Heart right ventricle (tissue), 16 donors: ENCODE measurements around the gene TSEN2. TPM values are rescaled to one million over a fixed set of nuclear protein-coding genes. Genes with fewer than 3 reads are reported as not detected.

ENCODE experiments used
- ATAC-seq, 8 donors: fragments of 200-7000 bp; cut with Tn5 transposase; one replicate each; pipeline ENCODE4 v1.9.1; 2020; ENCODE audit warnings: mild to moderate bottlenecking in 8 of 8, moderate library complexity in 8 of 8, moderate number of reproducible peaks in 1 of 8
- DNase-seq, 2 donors: peaks; one replicate each; pipeline ENCODE4 v3.0.0-alpha.2; 2020
- H3K27ac ChIP-seq, 10 donors: fragments of 200-600 bp; sonication (generic) in 2 of 10; one replicate each; pipeline versions ENCODE4 v1.5.0 to v1.8.0; 2020 to 2022; ENCODE audit warnings: mild to moderate bottlenecking in 3 of 10
- H3K27me3 ChIP-seq, 7 donors: fragments of 200-600 bp; one replicate each; pipeline ENCODE4 v1.8.0; 2021 to 2022; ENCODE audit warnings: mild to moderate bottlenecking in 2 of 7
- H3K36me3 ChIP-seq, 9 donors: fragments of 200-600 bp; sonication (generic) in 1 of 9; one replicate each; pipeline versions ENCODE4 v1.5.0 to v1.8.0; 2020 to 2022; ENCODE audit warnings: mild to moderate bottlenecking in 2 of 9
- H3K4me1 ChIP-seq, 9 donors: fragments of 200-600 bp; sonication (generic) in 1 of 9; one replicate each; pipeline versions ENCODE4 v1.5.0 to v1.8.0; 2020 to 2022; ENCODE audit warnings: mild to moderate bottlenecking in 4 of 9
- H3K4me3 ChIP-seq, 10 donors: fragments of 200-600 bp; sonication (generic) in 2 of 10; one replicate each; pipeline versions ENCODE4 v1.5.0 to v1.8.0; 2020 to 2022; ENCODE audit warnings: mild to moderate bottlenecking in 7 of 10, moderate library complexity in 2 of 10
- H3K9me3 ChIP-seq, 11 donors: fragments of 200-600 bp in 10 of 11; sonication (generic) in 2 of 11; one replicate each; pipeline versions ENCODE4 v1.5.0 to v1.8.0; 2013 to 2022; ENCODE audit warnings: mild to moderate bottlenecking in 2 of 11, control low read depth in 1 of 11, moderate library complexity in 1 of 11
- CTCF ChIP-seq, 9 donors: fragments of 200-600 bp; sonication (generic) in 2 of 9; IDR thresholded peaks; one replicate each; pipeline versions ENCODE4 v1.5.0 to v1.8.0; 2021 to 2022; ENCODE audit warnings: antibody characterized with exemption in 9 of 9, mild to moderate bottlenecking in 5 of 9, moderate library complexity in 1 of 9
- WGBS, 2 donors: extraction: QIAGEN DNeasy Blood & Tissue Kit; methylation state at CpG; one replicate each; pipeline ENCODE4 v1.1.7; 2013; ENCODE audit warnings: inconsistent platforms in 1 of 2; 5-methylcytosine and 5-hydroxymethylcytosine counted together
- intact Hi-C, 10 donors: fragments of 100-400 bp; cut with DNase I; formaldehyde crosslinking; loops; one replicate each; pipeline versions ENCODE4 v1.11.1 to v1.14.2; 2022
- polyA plus RNA-seq, 2 donors: library from polyadenylated mRNA; stranded (reverse); fragments of 200-250 nt; gene quantifications; one replicate each; pipeline ENCODE4 v1.2.3, GENCODE V29; 2013
- total RNA-seq, 10 donors: library from RNA; stranded (reverse); fragmentation: NEBNext Ultra II Directional in 3 of 10; extraction: Animal tissue kit (Norgen Biotek cat#: 25700) in 3 of 10; gene quantifications; one replicate each; pipeline versions ENCODE4 v1.2.1 to v1.2.4, GENCODE V29; 2021 to 2023
- donor health status: Arrhythmogenic right ventricular cardiomyopathy.
- donor health status: ischemic (EF 13 %, LVEDD 7.1; RV severe dilation, severe dysfunction).
- donor health status: healthy with polysubstance abuse.
- donor health status: DM: no; HTN: yes; CAD: no.
- donor health status: DM: no; HTN: no; CAD: no.
- donor health status: ischemic (EF 25% LVEDD 6.9; RV normal size, moderate dysfunction).
- donor health status: ischemic (EF 25% LVEDD 5.7; RV mildly dilated, moderate dysfunction).
- donor health status: healthy.
- donor health status: DM: yes; HTN: yes; CAD: no.
- donor health status: Ischemic cardiomyopathy.
- donor health status: ischemic (EF 35%, LVEDD 5.7; RV mildly dilated, moderate dysfunction).
- donor health status: nonischemic (EF 11% LVEDD 7.7; RV severe dilation, severe dysfunction).
- donor health status: DM: yes; HTN: yes; CAD: no.
- donor health status: PGD.
- donor health status: ischemic (EF 29% LVEDD 5.4; RV normal size, mild dysfunction).
- donor health status: nonischemic (EF 23%, LVEDD 6.1; RV moderate dilation, normal function).

The TSEN2 gene
- total and polyA plus RNA-seq, 12 donors, result 15.7 to 33.7 (median 19.8) TPM

GRCh38 chr3:12508291-12508700, 24.0 kb downstream of the TSEN2 start:
- Histone ChIP-seq H3K27ac (peak overlapping the region in 1 of 10 donors; percentile 23), H3K27me3 (no peaks in the 10 kb centered on the region), H3K4me3 (no peak overlapping the region), H3K4me1 (peaks cover 0 to 8% (median 1%) of the 10 kb centered on the region in 9 donors), H3K36me3 (peaks cover 0 to 71% (median 10%) of the 10 kb centered on the region in 9 donors), H3K9me3 (no peaks in the 10 kb centered on the region)
- ATAC-seq, result peak in 5 of 8 donors; percentile 17 to 89 (median 52)
- no peak for TF ChIP-seq CTCF (IDR thresholded peaks at IDR 0.05)
- 74 to 75% methylated on average over 5 of the region's 5 CpGs for WGBS, 2 donors
- no peak for DNase-seq
- intact Hi-C loops, result no loop called here

GRCh38 chr3:12509466-12509865, 25.2 kb downstream of the TSEN2 start:
- 86 to 88% methylated on average over 3 of the region's 3 CpGs for WGBS, 2 donors
- Histone ChIP-seq H3K27me3 (no peaks in the 10 kb centered on the region), H3K36me3 (peaks cover 0 to 59% (median 0%) of the 10 kb centered on the region in 9 donors), H3K27ac (no peak overlapping the region), H3K4me1 (peaks cover 0 to 19% (median 11%) of the 10 kb centered on the region in 9 donors), H3K9me3 (no peaks in the 10 kb centered on the region), H3K4me3 (no peak overlapping the region)
- intact Hi-C loops, result no loop called here
- TF ChIP-seq CTCF (IDR thresholded peaks at IDR 0.05), result no peak
- ATAC-seq, result no peak
- DNase-seq, result no peak

GRCh38 chr3:12512534-12513118, 28.3 kb downstream of the TSEN2 start:
- TF ChIP-seq CTCF (IDR thresholded peaks at IDR 0.05), result no peak
- Histone ChIP-seq H3K27me3 (no peaks in the 10 kb centered on the region), H3K9me3 (no peaks in the 10 kb centered on the region), H3K27ac (peak overlapping the region in 2 of 10 donors; percentile 60 to 67), H3K4me1 (peaks cover 0 to 23% (median 11%) of the 10 kb centered on the region in 9 donors), H3K4me3 (no peak overlapping the region), H3K36me3 (peaks cover 0 to 31% (median 0%) of the 10 kb centered on the region in 9 donors)
- DNase-seq (no peak), ATAC-seq (no peak)
- WGBS, 2 donors, result 76% methylated on average over 4 of the region's 4 CpGs
- intact Hi-C loops, result no loop called here

GRCh38 chr3:12513694-12514446, 29.6 kb downstream of the TSEN2 start:
- DNase-seq (peak; percentile 10 to 31), ATAC-seq (peak; percentile 46 to 96 (median 84))
- Histone ChIP-seq H3K27me3 (no peaks in the 10 kb centered on the region), H3K9me3 (no peaks in the 10 kb centered on the region), H3K27ac (peak overlapping the region in 9 of 10 donors; percentile 2 to 77 (median 61)), H3K4me1 (peaks cover 0 to 28% (median 11%) of the 10 kb centered on the region in 9 donors), H3K36me3 (peaks cover 0 to 32% (median 0%) of the 10 kb centered on the region in 9 donors), H3K4me3 (no peak overlapping the region)
- TF ChIP-seq CTCF (IDR thresholded peaks at IDR 0.05), result no peak
- intact Hi-C loops, result no loop called here
- 61 to 63% methylated on average over 5 of the region's 5 CpGs for WGBS, 2 donors
